ENCODE data around the gene FGFR3. TPM values are rescaled to one million over a fixed set of nuclear protein-coding genes. Genes with fewer than 3 reads are reported as not detected.
A peak's percentile ranks its signal among the peaks of the same experiment; 100 is the strongest.

FGFR3 gene
- total RNA-seq, 2 experiments from 2014 or later: not detected

DNA sequence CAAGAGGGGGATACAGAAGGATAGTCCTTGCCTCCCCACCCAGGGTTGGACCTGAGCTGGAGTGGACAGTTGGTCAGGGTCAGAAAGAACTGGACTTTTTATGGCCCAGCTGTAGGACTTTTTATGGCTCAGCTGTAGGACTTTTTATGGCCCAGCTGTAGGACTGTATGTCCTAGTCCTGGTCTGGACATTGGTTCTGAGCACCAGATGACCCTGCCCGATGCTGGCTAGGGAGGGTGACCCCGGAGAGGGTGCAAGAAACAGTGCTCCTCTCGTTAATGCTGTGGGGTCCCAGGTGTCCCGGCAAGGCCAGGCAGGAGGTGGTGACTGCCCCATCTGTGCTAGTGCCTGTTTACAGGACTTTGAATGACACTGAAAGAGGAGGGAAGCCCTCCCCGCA is 64.8 kb downstream of the FGFR3 start:
- intact Hi-C loops (cut with micrococcal nuclease; ENCODE audit: unreplicated experiment): no loop called here
- H3K9me3 ChIP-seq (ENCODE audit: low read length): no peaks in the 10 kb centered on the region
- H4K20me1 ChIP-seq (ENCODE audit: insufficient read depth, low read length): no peaks in the 10 kb centered on the region
- TF ChIP-seq, protein P1, sequence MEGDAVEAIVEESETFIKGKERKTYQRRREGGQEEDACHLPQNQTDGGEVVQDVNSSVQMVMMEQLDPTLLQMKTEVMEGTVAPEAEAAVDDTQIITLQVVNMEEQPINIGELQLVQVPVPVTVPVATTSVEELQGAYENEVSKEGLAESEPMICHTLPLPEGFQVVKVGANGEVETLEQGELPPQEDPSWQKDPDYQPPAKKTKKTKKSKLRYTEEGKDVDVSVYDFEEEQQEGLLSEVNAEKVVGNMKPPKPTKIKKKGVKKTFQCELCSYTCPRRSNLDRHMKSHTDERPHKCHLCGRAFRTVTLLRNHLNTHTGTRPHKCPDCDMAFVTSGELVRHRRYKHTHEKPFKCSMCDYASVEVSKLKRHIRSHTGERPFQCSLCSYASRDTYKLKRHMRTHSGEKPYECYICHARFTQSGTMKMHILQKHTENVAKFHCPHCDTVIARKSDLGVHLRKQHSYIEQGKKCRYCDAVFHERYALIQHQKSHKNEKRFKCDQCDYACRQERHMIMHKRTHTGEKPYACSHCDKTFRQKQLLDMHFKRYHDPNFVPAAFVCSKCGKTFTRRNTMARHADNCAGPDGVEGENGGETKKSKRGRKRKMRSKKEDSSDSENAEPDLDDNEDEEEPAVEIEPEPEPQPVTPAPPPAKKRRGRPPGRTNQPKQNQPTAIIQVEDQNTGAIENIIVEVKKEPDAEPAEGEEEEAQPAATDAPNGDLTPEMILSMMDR (conservative IDR thresholded peaks at IDR 0.05; ENCODE audit: low read length): no peak
- TF ChIP-seq EZH2phosphoT487 (IDR thresholded peaks at IDR 0.05; ENCODE audit: borderline replicate concordance, low read depth, low read length): no peak
- H3K4me2 ChIP-seq (ENCODE audit: low read length): peak overlapping the region; percentile 80; the same call in 1 of the 2 replicates
- peaks cover 8% of the 10 kb centered on the region; the same call in 1 of the 2 replicates for H3K36me3 ChIP-seq (ENCODE audit: insufficient read depth, low read length)
- peaks cover 23% of the 10 kb centered on the region; the same call in 1 of the 2 replicates for H3K79me2 ChIP-seq (ENCODE audit: insufficient read depth, low read depth, low read length)
- H3K4me3 ChIP-seq (ENCODE audit: low read depth, low read length, poor library complexity, severe bottlenecking): no peak overlapping the region
- CTCF ChIA-PET (ENCODE audit: unreplicated experiment): no interaction called here
- H3K27ac ChIP-seq (ENCODE audit: low read depth, low read length, poor library complexity, severe bottlenecking): no peak overlapping the region
- no peak for DNase-seq (ENCODE audit: low spot score)
- H2AFZ ChIP-seq (ENCODE audit: low read length): no peak overlapping the region
- TSS peak; percentile 34 for BruUV-seq (replicated peaks)
- no peaks in the 10 kb centered on the region for H3K9me2 ChIP-seq (ENCODE audit: insufficient read depth, low read length)
- peaks cover 28% of the 10 kb centered on the region for H3K4me1 ChIP-seq (ENCODE audit: insufficient read depth, low read length, poor library complexity, severe bottlenecking)
- POLR2A ChIA-PET: no interaction called here

Other genes starting within 250 kb of the FGFR3 start
- gene FAM53A, start 109.0 kb upstream of the FGFR3 start, total RNA-seq (2014; rRNA removed; shearing (Covaris generic)): 0.98 and 1.4 TPM in 2 replicates
- 1.5 and 1.8 TPM in 2 replicates for gene FAM53A, start 109.0 kb upstream of the FGFR3 start, total RNA-seq (2022)
- 191 and 196 TPM in 2 replicates for gene SLBP, start 81.0 kb upstream of the FGFR3 start, total RNA-seq (2014; rRNA removed; shearing (Covaris generic))
- gene SLBP, start 81.0 kb upstream of the FGFR3 start, total RNA-seq (2022): 159 and 161 TPM in 2 replicates
- gene TMEM129, start 72.0 kb upstream of the FGFR3 start, total RNA-seq (2014; rRNA removed; shearing (Covaris generic)): 35.1 and 44.0 TPM in 2 replicates
- gene TMEM129, start 72.0 kb upstream of the FGFR3 start, total RNA-seq (2022): 34.2 and 39.2 TPM in 2 replicates
- 100 and 130 TPM in 2 replicates for gene TACC3, start 71.8 kb upstream of the FGFR3 start, total RNA-seq (2014; rRNA removed; shearing (Covaris generic))
- gene TACC3, start 71.8 kb upstream of the FGFR3 start, total RNA-seq (2022): 257 and 272 TPM in 2 replicates
- 58.3 and 60.0 TPM in 2 replicates for gene LETM1, start 62.9 kb downstream of the FGFR3 start, total RNA-seq (2014; rRNA removed; shearing (Covaris generic))
- gene LETM1, start 62.9 kb downstream of the FGFR3 start, total RNA-seq (2022): 61.7 and 66.8 TPM in 2 replicates
- gene NSD2, start 78.1 kb downstream of the FGFR3 start, total RNA-seq (2014; rRNA removed; shearing (Covaris generic)): 158 and 169 TPM in 2 replicates
- 329 and 372 TPM in 2 replicates for gene NSD2, start 78.1 kb downstream of the FGFR3 start, total RNA-seq (2022)
- 43.5 and 45.5 TPM in 2 replicates for gene NELFA, start 215.7 kb downstream of the FGFR3 start, total RNA-seq (2014; rRNA removed; shearing (Covaris generic))
- gene NELFA, start 215.7 kb downstream of the FGFR3 start, total RNA-seq (2022): 45.7 and 53.4 TPM in 2 replicates

Measured in OCI-LY7 (cell line).